CD14-positive monocyte (primary cell): Measurements from ENCODE around the gene RAMP2. TPM values are rescaled to one million over a fixed set of nuclear protein-coding genes. Genes with fewer than 3 reads are reported as not detected.

ENCODE experiments used
- DNase-seq, 3 donors: peaks; one replicate each; pipeline ENCODE4 v3.0.0-alpha.2; 2011 to 2022
- H2AFZ ChIP-seq: 2 replicates; pipeline ENCODE4 v1.6.0; 2012; ENCODE audit warnings: mild to moderate bottlenecking, low read depth, low read length, inconsistent platforms; ENCODE audit not compliant: insufficient read depth, poor library complexity, severe bottlenecking
- H3K27ac ChIP-seq, 2 donors: 1 replicate in 1 of 2; 2 replicates in 1 of 2; pipeline ENCODE4 v1.5.1; 2012 to 2013; ENCODE audit warnings: low read length in 2 of 2, control low read depth in 1 of 2, inconsistent platforms in 1 of 2, low read depth in 1 of 2, mild to moderate bottlenecking in 1 of 2
- H3K27me3 ChIP-seq, 2 donors: one replicate each; pipeline versions ENCODE4 v1.6.0 to v1.6.1; 2011 to 2013; ENCODE audit warnings: low read length in 2 of 2; ENCODE audit not compliant: control insufficient read depth in 2 of 2, insufficient read depth in 2 of 2
- H3K36me3 ChIP-seq, 2 donors: replicated peaks in 1 of 2; 1 replicate in 1 of 2; 2 replicates in 1 of 2; pipeline versions ENCODE4 v1.5.1 to v1.6.1; 2012 to 2013; ENCODE audit warnings: low read length in 2 of 2, control low read depth in 1 of 2, inconsistent platforms in 1 of 2, mild to moderate bottlenecking in 1 of 2; ENCODE audit not compliant: insufficient read depth in 2 of 2, control insufficient read depth in 1 of 2
- H3K4me1 ChIP-seq, 2 donors: 1 replicate in 1 of 2; 2 replicates in 1 of 2; pipeline versions ENCODE4 v1.5.1 to v1.6.1; 2012 to 2013; ENCODE audit warnings: low read length in 2 of 2, control low read depth in 1 of 2, inconsistent platforms in 1 of 2, mild to moderate bottlenecking in 1 of 2, moderate library complexity in 1 of 2; ENCODE audit not compliant: insufficient read depth in 2 of 2, control insufficient read depth in 1 of 2
- H3K4me2 ChIP-seq: replicated peaks from 2 replicates; pipeline ENCODE3; 2012; ENCODE audit warnings: low read length, moderate library complexity, mild to moderate bottlenecking; ENCODE audit not compliant: poor library complexity, severe bottlenecking; ENCODE audit errors: extremely low read depth
- H3K4me3 ChIP-seq, 3 experiments: fragments of 200-600 bp in 1 of 3; sonication (generic) in 1 of 3; replicated peaks in 1 of 3; 1 replicate in 2 of 3; 2 replicates in 1 of 3; pipeline ENCODE4 v1.5.1; 2011 to 2013; ENCODE audit warnings: low read length in 3 of 3, mild to moderate bottlenecking in 3 of 3, control low read depth in 2 of 3, low read depth in 2 of 3, inconsistent platforms in 1 of 3, moderate library complexity in 1 of 3
- H3K79me2 ChIP-seq: 2 replicates; pipeline ENCODE4 v1.6.0; 2012; ENCODE audit warnings: mild to moderate bottlenecking, control low read depth, inconsistent platforms, low read length, moderate library complexity; ENCODE audit not compliant: insufficient read depth
- H3K9ac ChIP-seq: 2 replicates; pipeline ENCODE4 v1.6.0; 2017; ENCODE audit warnings: low read length, mild to moderate bottlenecking; ENCODE audit not compliant: insufficient read depth, poor library complexity, severe bottlenecking
- H3K9me3 ChIP-seq, 2 donors: replicated peaks in 1 of 2; 1 replicate in 1 of 2; 2 replicates in 1 of 2; pipeline versions ENCODE4 v1.5.1 to v1.6.1; 2012 to 2013; ENCODE audit warnings: low read length in 2 of 2, control low read depth in 1 of 2; ENCODE audit not compliant: control insufficient read depth in 1 of 2, insufficient read depth in 1 of 2
- H4K20me1 ChIP-seq: 2 replicates; pipeline ENCODE4 v1.6.0; 2012; ENCODE audit warnings: mild to moderate bottlenecking, low read length, control low read depth, moderate library complexity; ENCODE audit not compliant: insufficient read depth
- H3K27ac Mint-ChIP-seq, 7 donors: one replicate each; pipeline ENCODE4 v1.8.0; 2020; ENCODE audit warnings: mild to moderate bottlenecking in 7 of 7, mixed read lengths in 7 of 7, moderate library complexity in 6 of 7, inconsistent platforms in 2 of 7
- H3K27me3 Mint-ChIP-seq, 3 donors: one replicate each; pipeline ENCODE4 v1.8.0; 2021 to 2022; ENCODE audit warnings: low read depth in 3 of 3, mild to moderate bottlenecking in 3 of 3, mixed read lengths in 3 of 3, moderate library complexity in 3 of 3, inconsistent platforms in 1 of 3
- H3K36me3 Mint-ChIP-seq, 2 donors: one replicate each; pipeline ENCODE4 v1.8.0; 2020; ENCODE audit warnings: mixed read lengths in 2 of 2, inconsistent platforms in 1 of 2, mild to moderate bottlenecking in 1 of 2
- H3K4me1 Mint-ChIP-seq: one replicate; pipeline ENCODE4 v1.8.0; 2020; ENCODE audit warnings: mild to moderate bottlenecking, mixed read lengths
- H3K4me3 Mint-ChIP-seq, 2 donors: one replicate each; pipeline ENCODE4 v1.8.0; 2020; ENCODE audit warnings: mild to moderate bottlenecking in 2 of 2, mixed read lengths in 2 of 2, moderate library complexity in 1 of 2
- H3K9me3 Mint-ChIP-seq, 7 donors: one replicate each; pipeline ENCODE4 v1.8.0; 2020 to 2022; ENCODE audit warnings: mixed read lengths in 7 of 7, mild to moderate bottlenecking in 6 of 7, moderate library complexity in 6 of 7, inconsistent platforms in 2 of 7
- WGBS: methylation state at CpG from one replicate; pipeline ENCODE4 v1.1.5; 2013; ENCODE audit warnings: missing lambda C conversion rate; ENCODE audit not compliant: insufficient coverage; 5-methylcytosine and 5-hydroxymethylcytosine counted together
- intact Hi-C, 2 donors: fragments of 100-400 bp; cut with micrococcal nuclease; formaldehyde crosslinking; loops; one replicate each; pipeline versions ENCODE4 v1.15.0 to v1.15.1; 2023
- polyA plus RNA-seq, 3 donors: library from polyadenylated mRNA; depleted of rRNA in 1 of 3; unstranded in 2 of 3; stranded (reverse) in 1 of 3; fragments of 300-500 nt in 2 of 3; fragments of >200 nt in 1 of 3; fragmentation: Illumina TruSeq in 2 of 3; gene quantifications; 1 replicate in 2 of 3; 2 replicates in 1 of 3; pipeline ENCODE4 v1.2.3, GENCODE V29; 2012 to 2021
- TF ChIP-seq, protein P1 (sequence below): fragments of 200-600 bp; IDR thresholded peaks from one replicate; pipeline ENCODE4 v1.8.0; 2022; ENCODE audit warnings: antibody characterized with exemption, mild to moderate bottlenecking

RAMP2 gene
- polyA plus RNA-seq, 3 donors, result not detected

- no peaks in the 10 kb centered on the region for H4K20me1 ChIP-seq
- peaks cover 0 to 2% of the 10 kb centered on the region in 2 donors for H3K27me3 ChIP-seq
- Mint-ChIP-seq H3K27ac (no peak overlapping the region), H3K9me3 (no peaks in the 10 kb centered on the region), H3K4me1 (peaks cover 10% of the 10 kb centered on the region), H3K27me3 (peaks cover 16 to 37% (median 24%) of the 10 kb centered on the region in 3 donors), H3K36me3 (no peaks in the 10 kb centered on the region), H3K4me3 (no peak overlapping the region)
- H3K4me3 ChIP-seq, result no peak overlapping the region
- intact Hi-C loops, result no loop called here
- TF ChIP-seq, protein P1, sequence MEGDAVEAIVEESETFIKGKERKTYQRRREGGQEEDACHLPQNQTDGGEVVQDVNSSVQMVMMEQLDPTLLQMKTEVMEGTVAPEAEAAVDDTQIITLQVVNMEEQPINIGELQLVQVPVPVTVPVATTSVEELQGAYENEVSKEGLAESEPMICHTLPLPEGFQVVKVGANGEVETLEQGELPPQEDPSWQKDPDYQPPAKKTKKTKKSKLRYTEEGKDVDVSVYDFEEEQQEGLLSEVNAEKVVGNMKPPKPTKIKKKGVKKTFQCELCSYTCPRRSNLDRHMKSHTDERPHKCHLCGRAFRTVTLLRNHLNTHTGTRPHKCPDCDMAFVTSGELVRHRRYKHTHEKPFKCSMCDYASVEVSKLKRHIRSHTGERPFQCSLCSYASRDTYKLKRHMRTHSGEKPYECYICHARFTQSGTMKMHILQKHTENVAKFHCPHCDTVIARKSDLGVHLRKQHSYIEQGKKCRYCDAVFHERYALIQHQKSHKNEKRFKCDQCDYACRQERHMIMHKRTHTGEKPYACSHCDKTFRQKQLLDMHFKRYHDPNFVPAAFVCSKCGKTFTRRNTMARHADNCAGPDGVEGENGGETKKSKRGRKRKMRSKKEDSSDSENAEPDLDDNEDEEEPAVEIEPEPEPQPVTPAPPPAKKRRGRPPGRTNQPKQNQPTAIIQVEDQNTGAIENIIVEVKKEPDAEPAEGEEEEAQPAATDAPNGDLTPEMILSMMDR, result no peak
- H3K36me3 ChIP-seq, result no peaks in the 10 kb centered on the region
- no peak overlapping the region for H3K9ac ChIP-seq
- peaks cover 17 to 18% of the 10 kb centered on the region in 2 donors for H3K4me1 ChIP-seq
- no peak overlapping the region for H2AFZ ChIP-seq
- H3K79me2 ChIP-seq, result no peaks in the 10 kb centered on the region
- WGBS, result 90% methylated on average over 6 of the region's 7 CpGs
- no peak overlapping the region for H3K4me2 ChIP-seq
- DNase-seq, result no peak
- no peak overlapping the region for H3K27ac ChIP-seq
- H3K9me3 ChIP-seq, result no peaks in the 10 kb centered on the region
Observed at GRCh38 chr17:42751628-42752027, 9.4 kb upstream of the RAMP2 start.

- TF ChIP-seq, protein P1, result no peak
- Histone ChIP-seq H3K4me2 (no peak overlapping the region), H3K9ac (no peak overlapping the region), H2AFZ (no peak overlapping the region), H3K27me3 (peaks cover 5 to 12% of the 10 kb centered on the region in 2 donors), H3K27ac (no peak overlapping the region), H3K4me3 (no peak overlapping the region), H4K20me1 (no peaks in the 10 kb centered on the region), H3K36me3 (no peaks in the 10 kb centered on the region), H3K9me3 (no peaks in the 10 kb centered on the region), H3K4me1 (peaks cover 20 to 22% of the 10 kb centered on the region in 2 donors), H3K79me2 (no peaks in the 10 kb centered on the region)
- Mint-ChIP-seq H3K9me3 (peaks cover 0 to 1% (median 0%) of the 10 kb centered on the region in 7 donors), H3K27me3 (peaks cover 23 to 48% (median 36%) of the 10 kb centered on the region in 3 donors), H3K4me3 (no peak overlapping the region), H3K27ac (no peak overlapping the region), H3K36me3 (no peaks in the 10 kb centered on the region), H3K4me1 (peaks cover 15% of the 10 kb centered on the region)
- intact Hi-C loops, result no loop called here
- WGBS, result 100% methylated on average over 1 of the region's 3 CpGs
- no peak for DNase-seq
Observed at GRCh38 chr17:42754782-42755181, 6.2 kb upstream of the RAMP2 start.
